HTR-8/SVneo (cell line): ENCODE results near the gene DISP2.

Experiments used
- DNase-seq: peaks from one replicate; pipeline ENCODE4 v3.0.0; 2011; ENCODE audit warnings: low spot score, mixed read lengths; ENCODE audit not compliant: insufficient read length
- FAIRE-seq: peaks from 2 replicates; lab custom pipeline; 2011; peaks lifted over from hg19 to GRCh38; lab: Jason Lieb, UNC

DISP2 gene

DNA sequence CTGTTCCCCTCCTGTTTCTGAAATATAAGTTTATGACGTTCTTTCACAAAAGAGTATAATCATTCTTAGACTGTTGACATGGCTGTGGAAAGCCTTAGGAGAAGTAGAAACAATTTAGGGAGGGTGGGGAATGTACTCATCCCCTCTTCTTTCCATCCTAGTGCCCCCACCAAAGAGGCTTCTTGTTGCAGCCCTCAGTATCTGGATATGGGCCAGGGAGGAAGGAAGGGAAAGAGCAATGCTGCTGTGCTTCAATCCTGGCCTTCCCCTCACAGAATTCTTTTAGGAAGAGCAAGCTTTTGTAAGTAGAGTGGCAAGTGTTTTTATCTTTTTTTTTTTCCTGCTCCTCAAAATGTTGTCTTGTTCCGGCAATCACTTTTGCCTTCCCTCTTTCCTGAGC is 32.8 kb upstream of the DISP2 start:
- FAIRE-seq (no peak), DNase-seq (no peak)

DNA sequence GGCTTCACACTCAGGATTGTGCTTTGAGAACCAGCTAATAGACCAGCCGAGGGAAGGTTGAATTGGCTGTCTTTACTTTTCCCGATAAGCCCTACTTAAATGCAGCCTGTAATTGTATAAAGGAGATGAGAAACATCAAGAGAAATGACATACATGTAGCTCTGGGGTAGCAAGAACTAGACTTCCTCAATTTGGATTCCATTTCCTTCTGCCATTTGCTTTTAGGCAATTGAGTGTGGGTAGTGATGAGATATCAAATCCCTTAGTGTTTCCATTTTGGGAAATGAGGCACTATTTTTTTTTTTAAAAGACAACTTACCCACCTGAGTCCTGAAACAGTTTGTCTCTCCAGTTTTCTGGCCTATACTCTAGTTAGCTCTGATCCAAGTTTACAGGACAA is 32.3 kb upstream of the DISP2 start:
- FAIRE-seq, result no peak
- DNase-seq, result no peak

DNA sequence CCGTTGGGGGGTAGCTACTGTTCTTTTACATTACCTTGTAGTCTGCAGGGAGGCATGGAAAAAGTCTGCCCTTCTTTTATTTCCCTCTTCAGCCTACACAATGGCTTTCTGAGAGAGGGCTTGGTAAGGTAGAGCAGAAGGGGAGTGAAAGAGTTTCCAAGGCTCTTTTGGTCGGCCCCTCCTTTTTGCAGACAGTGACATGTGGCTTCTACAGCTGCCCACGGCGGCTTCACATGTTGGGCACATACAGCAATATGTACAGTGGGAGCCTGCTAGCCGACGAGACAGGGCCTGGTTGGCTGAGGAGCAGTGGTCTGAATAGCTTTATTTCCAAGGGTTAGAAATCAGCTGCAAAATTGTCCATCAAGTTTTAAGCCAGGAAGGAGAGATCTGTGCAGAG is 30.6 kb upstream of the DISP2 start:
- no peak for FAIRE-seq
- no peak for DNase-seq

DNA sequence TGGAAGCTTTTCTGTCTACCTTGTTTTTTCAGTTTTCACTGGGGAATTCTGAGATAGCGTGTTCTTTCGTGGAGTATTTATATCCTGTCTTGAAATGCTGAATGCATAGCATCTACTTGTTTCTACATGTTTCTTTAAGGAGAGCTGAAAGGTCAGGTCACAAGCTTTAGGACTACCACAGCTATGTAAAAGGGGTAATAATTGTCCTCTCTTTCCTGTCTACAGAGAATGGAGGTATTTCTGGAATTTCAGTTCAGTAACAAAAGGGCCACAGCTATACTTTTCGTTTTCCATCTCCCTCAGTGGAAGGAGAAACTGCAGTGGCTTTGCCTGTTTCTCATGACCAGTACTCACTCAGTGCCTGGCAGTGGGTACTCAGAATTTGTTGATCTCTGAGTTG is 29.8 kb upstream of the DISP2 start:
- FAIRE-seq (no peak), DNase-seq (no peak)

DNA sequence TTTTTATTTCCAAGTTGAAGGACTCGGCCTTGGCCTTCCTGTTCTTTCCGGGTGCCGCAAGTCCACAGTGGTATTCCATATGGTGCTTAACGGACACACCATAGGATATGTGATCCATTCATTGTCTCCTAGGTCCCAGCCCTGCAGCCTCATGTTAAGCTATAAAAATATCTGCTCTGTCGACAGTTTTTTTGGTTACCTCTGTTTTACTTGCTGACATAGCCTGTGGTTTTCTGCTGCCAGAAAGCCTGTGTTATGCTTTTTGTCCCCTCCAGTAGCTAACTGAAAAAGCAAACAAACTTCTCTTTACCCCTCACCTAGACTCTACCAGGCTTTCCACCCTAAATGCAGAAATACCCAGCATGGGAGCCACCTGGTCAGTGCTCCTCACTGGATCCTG is 29.3 kb upstream of the DISP2 start:
- DNase-seq (no peak), FAIRE-seq (no peak)

DNA sequence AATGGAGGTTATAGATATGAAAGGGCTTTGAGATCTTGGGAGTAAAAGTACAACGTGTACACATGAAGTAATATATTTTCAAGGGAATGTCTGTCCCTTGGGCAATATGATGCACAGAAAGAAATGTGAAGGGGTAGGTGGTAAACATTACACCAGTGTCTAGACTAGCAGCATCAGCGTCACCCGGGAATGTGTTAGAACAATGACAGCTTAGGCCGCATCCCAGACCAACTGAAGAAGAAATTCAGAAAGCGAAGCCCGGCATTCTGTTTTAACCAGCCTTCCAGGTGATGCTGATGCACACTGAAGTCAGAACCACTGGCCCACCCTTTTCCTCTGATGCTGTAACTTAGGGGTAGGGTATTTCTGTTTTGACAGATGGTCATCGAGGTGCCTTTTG is 28.2 kb upstream of the DISP2 start:
- FAIRE-seq (no peak), DNase-seq (no peak)

DNA sequence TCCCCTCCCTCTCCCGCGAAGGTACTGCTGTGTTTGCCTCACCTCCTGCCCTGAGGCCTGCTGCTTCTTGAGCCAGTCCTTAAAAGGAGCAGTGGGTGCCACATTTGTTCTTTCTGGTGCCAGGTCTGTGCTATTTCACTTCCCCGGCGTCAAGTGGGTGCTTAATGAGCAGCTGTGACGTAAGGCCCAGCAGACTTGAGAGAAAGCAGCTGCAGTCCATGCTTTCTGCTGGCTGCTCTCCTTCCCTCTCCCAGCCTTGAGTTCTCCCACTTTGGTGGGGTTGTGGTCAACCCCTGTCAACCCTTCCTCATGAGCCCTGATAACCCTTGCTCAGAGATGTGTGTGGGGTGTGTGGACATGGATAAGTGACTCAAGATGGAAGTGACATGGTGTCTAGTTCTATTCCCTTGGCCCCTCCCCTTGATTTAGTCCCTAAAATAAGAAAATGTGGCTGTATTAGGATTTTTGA is 27.6 kb upstream of the DISP2 start:
- DNase-seq (no peak), FAIRE-seq (no peak)

DNA sequence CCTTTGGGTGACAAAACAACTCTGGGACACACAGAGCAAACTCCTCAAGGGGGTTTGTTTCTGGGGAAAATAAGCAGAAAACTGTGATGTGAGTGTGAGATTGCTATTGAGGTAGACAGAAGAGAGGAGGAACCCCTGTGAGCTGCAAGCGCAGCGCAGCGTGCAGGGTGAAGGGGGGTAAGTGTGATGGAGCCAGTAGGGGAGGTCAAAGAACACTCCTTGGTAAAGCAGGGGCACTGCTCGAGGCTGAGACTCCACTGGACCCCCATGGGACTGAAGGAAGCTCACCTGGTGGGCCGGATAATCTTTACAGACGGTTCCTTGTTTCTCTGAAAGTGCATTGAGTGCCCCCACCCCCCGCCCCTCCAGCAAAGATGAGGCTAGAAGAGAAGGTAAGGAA is 27.0 kb upstream of the DISP2 start:
- FAIRE-seq, result no peak

DNA sequence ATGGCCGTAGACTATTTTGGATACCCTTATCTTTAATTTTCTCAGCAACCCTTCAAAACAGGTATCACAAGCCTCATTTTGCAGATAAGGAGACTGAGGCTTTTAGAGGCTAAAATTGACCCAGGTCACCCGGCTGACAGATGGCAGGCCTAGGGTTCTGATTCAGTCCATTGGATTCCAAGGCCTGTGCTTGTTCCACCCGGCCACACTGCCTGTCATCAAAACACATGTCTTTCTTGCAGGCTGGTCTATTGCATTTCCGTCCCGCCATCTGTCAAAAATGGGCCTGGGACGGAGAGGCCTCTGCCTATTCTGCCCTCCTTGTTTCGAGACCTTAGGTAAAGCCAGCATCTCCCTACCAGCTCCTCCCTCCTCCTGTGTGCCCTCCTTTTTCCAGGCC is 26.4 kb upstream of the DISP2 start:
- FAIRE-seq (no peak), DNase-seq (no peak)

More for the DNA sequence above, 27.0 kb upstream of the DISP2 start:
- DNase-seq, result no peak

DNA sequence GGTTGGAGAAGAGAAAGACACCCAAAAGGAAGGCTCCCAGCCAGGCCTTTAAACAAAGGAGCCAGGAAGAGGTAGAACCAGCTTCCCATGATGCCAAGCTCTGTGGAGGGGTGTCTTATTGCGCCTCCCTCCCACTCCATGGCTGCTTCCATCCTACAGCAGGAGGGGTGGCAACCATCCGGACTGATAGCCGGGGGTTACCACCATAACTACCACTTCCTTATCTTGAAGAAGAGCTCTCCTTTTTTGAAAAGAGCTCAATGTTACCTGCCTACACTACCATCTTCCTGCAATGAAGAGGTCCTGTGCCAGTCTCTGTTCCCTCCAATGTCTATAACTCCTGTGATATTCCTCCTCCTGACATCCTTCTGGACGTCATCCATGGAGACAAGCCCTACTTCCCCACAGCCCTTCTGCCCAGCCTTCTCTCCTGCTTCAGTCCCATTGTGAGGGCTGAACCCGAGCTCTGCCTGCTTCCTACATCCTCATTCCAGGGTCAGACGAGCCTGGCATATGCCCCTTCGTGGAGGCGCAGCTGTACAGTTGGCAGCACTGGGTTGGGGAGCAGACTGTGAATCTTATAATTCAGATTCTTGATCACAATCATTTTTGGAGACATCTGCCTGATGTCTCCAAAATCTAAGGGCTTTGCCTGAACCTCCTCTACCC is 25.8 kb upstream of the DISP2 start:
- DNase-seq, result no peak

DNA sequence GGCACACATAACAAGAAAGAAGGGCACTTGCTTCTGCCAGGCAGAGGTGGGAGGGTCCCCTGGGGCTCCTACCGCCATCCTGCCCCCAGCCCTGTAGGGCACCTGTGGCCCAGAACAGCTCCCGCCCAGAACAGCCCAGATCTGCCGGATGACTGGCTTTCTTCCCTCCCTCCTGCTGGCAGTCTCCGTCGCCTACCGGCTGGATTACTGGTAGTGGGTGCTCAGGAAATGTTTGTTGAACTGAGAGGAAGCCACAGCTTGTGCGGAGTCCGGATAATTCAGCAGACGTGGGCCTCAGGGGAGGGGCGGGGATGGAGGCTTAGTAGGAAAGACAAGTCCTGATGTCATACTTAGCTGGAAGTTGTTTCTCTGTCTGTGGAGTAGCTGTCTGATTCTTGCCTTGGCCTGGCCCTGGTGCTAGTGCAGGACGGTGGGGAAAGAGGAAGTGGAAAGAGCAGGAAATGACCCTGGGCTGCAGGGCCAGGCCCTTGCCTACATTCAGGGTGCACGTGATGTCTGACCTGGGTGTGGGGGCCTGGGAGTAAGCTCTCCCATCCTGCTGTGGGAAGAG is 24.0 kb upstream of the DISP2 start:
- no peak for DNase-seq
- FAIRE-seq, result no peak

More for the DNA sequence above, 25.8 kb upstream of the DISP2 start:
- FAIRE-seq, result no peak

DNA sequence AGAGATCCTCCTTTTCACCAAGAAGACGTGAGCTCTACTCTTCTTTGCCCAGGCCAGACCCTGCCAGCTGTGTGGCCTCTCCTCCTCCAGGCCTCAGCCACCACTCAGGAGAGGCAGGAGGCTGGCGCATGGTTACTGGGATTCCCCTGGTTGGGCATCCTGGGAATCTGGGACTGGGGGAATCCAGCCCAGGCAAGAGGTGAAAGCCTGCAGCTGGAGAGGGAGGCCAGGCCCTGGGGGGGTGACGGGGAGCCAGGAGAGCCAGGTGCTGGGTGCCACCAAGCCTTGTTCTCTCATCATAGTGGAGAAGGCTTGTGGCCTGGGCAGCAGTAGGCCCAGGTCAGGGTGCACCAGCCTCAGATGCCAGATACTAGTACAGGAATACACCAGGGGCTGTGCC is 23.5 kb upstream of the DISP2 start:
- DNase-seq (no peak), FAIRE-seq (no peak)

DNA sequence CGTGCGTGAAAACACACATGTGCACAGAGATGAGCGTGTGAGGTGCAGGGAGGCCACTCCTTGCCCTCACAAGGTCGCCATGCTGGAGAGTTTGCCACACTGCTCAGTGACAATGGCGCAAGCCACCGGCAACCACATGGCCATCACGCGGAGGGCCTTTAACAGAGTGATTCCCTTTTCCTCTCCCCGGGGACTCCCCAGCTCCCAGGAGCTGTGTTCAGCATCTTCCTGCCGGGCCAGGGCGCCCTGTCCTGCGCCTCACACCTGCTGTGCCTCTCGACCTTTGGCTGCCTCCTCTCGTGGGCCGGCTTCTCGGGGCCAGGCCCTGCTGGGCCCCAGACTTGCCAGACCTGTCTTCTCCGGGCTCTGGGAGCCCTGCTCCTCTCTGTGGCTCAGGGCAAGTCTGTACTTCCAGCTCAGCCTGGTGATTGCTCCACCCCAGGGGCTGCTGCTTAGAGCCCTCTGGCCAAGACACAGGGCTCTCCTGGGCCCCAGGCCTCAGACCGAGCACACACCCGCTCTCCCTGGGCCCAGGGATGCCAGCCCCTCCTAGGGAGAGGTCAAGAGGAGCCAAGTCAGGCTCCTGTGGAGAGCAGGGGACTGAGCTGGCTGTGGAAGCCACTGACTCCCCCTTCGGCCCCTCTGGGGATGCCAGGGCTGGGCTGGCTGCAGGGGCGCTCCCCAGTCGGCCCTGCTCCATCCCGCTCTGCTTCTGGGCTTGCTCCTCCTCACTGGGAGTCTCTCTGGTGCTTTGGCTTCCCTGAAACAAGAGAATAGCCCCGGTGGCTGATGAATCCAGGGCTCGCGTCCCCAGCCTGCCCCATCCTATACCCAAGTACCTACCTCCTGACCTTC is 22.9 kb upstream of the DISP2 start:
- DNase-seq (no peak), FAIRE-seq (no peak)

DNA sequence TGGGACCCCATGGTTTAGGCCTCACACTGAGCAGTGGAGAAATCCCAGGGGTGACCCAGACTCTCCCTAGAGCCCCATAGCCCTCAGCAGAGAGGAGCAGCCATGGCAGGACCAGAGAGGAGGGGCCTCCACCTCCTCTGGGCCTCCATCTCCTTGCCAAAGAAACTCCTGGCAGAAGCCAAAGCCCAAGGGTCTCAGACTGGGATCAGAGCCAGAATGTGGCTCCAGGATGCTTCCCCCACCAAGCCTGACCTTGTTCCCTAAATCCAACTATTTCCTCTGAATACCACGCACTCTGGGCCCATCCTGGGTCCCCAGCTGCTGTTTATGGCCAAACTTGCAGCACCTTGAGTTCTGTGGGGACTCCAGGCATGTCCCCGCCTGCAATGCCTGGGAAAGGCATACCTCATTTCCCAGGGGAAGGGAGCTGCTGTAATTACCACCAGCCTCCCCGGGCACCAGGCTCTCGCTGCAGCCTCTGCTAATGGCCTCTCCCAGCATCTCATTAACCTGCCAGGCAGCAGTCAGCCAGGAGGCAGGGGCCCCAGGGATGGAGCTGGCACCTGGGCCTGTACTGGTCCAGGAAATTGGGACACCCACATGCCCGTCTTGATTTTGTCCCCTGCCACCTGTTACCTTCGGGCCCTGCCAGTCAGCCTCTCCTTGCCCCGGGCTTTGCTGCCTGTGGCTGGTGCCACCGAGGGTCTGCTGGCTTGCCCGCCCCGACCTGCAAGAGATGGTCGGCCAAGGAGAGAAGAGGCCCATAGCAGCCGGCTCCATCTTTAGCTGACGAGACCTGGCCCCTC is 21.9 kb upstream of the DISP2 start:
- no peak for FAIRE-seq
- DNase-seq, result no peak

DNA sequence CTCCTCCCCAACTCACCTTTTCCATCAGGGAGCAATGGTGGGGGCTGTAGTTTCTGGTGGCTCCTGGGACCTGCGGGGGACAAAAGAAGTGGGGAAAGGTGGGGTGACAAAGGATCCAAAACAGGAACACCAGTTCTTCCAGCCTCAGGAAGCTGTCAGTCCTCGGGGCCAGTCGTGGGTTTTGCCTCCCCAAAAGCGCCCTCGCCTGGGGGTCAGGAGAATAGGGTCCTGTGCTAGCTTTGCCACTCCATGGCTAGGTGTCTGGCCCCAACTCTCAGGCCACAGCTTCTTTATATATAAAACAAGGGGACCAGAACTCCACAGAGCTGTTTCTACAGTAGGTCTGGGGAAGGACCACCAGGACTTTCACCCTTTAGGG is 21.3 kb upstream of the DISP2 start:
- DNase-seq (no peak), FAIRE-seq (no peak)

DNA sequence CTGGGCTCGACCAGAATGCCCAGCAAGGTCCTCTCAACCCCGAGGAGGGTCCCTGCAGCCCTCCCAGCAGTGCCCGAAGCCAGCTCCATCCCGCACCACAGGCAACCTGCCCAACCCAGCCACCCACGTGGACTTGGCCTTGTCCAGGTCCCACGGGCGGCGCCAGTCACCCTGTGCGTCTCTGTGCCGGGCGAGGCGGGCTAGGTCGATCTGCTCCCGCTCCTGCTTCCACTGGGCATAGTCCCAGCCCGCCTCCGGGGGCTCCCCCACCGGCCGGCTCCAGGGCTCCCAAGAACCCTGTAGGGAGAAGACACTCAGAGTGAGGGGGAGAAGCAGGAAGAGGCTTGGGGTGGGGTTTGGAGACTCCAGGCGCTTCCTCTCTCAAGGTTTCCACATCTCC is 20.4 kb upstream of the DISP2 start:
- no peak for DNase-seq
- FAIRE-seq, result no peak

DNA sequence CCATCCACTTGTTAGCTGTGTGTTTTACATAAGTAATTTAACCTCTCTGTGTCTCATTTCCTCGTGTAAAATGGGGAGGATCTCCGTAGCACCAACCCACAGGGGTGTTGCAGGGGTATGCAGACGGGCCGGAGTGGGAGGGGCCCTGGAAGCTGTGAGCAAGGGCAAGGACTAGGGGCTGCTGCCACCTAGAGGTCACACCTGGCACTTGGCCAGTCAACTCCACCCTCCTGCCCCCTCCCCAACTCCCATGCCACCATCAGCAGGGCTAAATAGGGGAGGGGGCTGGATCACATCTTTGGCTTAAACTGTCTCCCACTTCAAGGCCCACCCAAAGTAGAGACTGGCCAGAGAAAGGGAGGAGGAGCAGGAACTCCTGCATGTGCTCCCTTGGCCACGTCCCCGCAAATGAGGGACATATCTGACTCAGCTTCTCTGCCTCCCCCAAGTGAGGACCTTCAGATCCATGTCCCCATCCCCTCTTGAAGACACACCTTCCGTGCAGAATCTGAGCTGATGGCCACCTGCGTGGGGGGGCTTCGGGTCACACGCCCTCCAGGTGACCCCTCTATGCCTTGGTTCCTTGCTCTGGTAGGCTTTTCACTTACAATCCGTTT is 19.9 kb upstream of the DISP2 start:
- peak; percentile 74 for DNase-seq
- FAIRE-seq, result peak; percentile 92

DNA sequence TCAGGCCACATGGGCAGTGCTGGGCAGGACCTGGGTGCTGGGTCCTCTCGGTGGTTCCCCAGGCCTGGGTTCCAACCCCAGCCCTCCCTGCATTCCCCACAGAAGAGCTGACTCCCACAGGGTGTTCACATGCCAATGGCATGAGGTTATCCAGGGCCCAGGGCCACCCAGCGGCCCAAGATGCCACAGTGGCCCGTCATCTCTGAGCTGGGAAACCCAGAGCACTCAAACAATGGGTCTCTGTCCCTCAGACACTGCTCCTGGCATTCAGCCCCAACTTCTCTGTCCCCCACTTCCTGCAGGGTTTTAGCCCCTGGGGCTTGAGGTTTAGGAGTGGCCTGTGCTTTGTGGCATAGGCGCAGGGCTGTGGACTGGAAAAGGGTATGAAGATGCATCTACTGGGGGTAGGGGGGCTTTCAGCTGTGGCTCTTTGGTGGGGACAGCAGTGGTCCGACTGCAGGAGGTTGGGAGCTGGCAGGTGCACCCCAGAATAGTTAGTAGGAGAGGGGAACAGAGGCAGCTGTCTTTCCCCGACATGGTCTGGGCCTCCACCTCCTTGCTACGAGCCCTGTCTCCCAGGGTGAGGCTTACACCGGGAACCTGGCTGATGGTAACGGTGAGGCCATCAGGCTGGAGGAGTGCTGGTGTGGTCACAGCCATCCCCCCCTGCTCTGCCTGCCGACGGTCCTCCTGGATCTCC is 18.9 kb upstream of the DISP2 start:
- peak; percentile 95 for FAIRE-seq
- peak; percentile 79 for DNase-seq

DNA sequence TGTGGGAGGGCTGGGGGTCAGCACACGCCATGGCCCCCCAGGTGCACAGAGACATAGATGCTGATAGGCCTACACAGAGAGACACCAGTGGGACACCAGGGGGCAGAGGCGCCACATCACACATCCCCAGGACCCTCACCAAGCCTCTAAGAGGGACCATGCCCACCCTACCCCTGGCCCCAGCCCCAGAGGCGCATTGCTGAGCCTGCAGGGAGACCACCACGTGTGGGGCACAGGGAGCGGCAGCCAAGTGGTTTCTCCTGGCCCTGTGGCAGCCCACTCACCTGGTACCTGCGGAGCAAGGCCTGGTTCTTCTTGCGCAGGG is 18.4 kb upstream of the DISP2 start:
- no peak for DNase-seq
- no peak for FAIRE-seq
